HG03565 (cell line): Measurements from ENCODE around the gene STOM.
"Not testable (repeated sequence)": the region's sequence is repeated elsewhere in the genome, so short reads cannot be mapped to it uniquely, and the experiment has no call there.

Source experiments
- ATAC-seq: cut with Tn5 transposase; IDR thresholded peaks from one replicate; pipeline ENCODE4 v1.9.1; 2021; ENCODE audit warnings: mild to moderate bottlenecking, moderate library complexity; ENCODE audit not compliant: unreplicated experiment

The STOM gene

DNA sequence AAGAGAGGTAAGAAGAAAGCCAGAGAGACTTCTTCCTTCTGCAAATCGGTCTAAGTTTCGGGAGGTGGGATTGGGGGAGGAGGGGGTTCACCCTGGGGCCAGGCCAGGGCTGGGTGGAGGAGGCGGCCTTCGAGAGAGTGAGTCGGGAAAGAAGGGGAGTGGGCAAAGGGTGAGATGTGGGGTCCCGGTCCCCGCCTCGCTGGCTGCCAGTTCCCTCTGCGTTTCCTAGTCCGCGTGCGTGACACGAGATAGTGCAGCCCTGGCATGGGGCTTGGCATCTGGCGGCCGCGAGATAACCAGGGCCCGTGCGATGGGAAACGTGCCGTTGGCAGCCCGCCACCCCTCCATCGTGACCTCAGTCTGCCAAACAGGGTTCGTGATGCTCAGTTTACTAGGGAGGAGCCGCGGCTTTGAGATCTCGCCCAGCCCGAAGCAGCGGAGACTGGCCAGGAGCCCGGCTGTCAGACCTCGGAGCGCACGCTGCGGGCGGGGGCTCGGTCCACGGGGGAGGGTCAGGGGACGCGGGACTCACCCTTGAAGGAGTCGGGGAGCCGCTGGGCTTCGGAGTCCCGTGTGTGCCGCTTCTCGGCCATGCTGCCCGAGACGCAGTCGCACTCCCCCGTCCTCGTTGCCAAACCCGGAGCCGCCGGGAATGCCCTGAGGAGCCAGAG, at the start of gene STOM:
Gene STOM, minus strand, starts transcription at position 656 of the 671 bp plus-strand sequence. Its CDS starts 63 bp downstream, at position 593.
- peak; percentile 31 for ATAC-seq

GRCh38 chr9:121411993-121412392, 41.9 kb upstream of the STOM start:
- ATAC-seq, result no peak

DNA sequence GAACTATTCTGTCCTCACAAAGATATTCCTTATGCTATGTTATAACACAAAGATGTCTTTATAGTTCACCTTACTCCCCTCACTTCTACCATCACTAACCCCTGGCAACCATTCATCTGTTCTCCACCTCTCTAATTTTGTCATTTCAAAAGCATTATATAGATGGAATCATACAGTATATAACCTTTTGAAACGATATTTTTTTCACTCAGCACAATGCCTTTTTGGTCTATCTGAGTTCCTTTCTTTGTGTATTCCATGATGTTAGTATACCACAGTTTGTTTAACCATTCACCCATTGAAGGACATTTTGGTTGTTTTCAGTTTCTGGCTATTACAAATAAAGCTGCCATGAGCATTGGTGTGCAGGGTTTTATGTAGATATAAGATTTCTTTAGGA, 35.8 kb upstream of the STOM start:
- no peak for ATAC-seq

GRCh38 chr9:121404906-121405305, 34.9 kb upstream of the STOM start:
- ATAC-seq, result no peak

DNA sequence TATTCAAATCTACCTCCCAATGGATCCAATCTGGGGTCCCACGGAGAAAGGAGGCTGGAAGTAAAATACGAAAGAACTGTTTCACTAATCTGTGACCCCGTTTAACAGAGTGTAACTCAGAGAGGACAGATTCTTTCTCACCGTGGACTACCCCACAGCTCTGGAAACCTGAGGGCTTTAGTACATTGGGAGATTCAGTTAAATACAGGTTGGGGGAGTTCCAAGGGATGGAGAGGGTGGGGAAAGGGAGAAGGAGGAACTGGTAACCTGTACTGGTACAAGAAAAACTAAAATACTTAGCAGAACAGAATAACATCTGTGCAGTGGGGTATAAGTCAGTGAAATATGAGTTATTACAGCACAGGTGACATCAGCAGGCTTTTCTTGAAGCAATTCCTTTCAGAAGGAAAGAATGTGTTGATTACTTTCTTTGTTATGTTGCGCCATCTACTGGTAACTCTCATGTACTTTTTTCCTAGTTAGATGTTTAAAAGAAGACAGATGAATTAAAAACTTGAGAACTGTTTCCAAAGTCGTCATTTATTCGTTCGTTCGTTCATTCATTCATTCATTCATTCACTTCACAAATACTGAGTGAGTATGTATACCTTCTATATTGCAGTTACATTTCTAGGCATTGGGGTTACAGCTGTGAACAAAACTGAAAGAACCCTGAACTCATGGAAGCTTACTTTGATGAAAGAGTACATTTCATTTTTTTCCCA, 30.0 kb upstream of the STOM start:
- no peak for ATAC-seq

DNA sequence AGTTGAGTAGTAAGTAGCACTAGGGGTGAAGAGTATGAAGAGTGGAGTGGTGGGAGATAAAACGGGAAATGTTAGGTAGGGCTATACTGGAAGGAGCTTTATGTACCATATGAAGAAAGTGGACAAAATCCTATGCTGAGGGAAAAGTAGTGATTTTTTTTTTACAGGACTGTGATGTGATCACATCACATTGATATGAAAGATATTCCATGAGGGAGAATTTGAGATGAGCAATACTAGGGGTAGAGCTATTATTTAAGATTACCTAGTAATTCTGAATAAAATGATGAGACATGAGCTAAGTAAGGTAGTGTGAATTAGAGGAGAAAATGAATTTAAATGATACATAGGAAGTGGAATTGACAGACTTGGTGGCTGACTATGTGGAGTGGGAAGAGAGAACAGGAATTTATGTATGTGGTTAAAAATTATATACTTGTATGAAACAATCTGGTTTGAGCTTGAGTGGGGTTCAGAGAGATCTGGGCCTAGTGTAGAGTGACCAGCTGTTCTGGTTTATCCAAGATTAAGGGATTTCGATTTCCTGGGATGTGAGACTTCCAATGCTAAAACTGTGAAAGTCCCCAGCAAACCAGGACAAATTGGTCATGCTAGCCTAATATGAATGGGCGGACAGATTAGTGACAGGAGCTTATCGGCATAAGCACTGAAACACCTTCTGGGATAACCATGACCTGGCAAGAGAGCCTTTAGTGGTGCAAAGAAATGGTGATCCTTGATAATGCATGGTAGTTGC, 29.3 kb upstream of the STOM start:
- no peak for ATAC-seq

DNA sequence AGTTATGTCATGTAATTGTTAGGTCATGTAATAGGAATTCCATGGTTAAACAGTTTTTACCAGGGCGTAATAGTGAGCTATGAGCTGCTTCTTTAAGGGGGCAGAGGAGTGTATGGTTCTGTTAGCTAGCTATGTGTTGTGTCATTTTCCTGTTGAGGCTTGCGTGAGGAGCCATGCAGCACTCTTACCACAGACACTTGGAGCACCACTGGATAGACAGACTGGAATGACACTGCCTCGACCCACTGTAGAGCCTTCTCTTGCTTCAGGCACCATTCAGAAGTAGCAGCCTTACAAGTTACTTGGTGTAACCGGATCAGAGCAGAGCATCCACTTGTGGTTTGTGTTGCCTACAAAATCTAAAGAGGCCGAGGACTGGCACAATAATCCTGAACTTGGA, 28.3 kb upstream of the STOM start:
- ATAC-seq, result no peak

GRCh38 chr9:121397277-121397676, 27.2 kb upstream of the STOM start:
- ATAC-seq, result not testable (repeated sequence)

DNA sequence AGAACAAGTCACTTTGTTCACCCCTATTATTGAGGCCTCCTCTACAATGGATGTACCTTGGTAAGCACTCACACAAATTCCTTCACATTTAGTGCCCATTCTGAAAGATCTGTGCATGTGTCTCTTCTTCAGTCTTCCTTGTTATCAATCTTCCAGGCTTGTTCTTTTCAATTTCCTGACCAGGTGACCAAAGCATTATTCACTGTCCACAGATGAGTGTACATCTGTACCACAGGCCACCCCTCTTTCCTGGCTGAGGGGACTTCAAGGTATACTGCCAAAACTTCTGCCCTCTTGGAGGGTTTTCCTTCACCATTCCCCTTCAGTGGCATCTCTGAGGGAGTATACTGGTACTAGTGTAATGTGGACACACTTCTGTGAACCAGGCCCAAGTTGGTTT, 25.5 kb upstream of the STOM start:
- no peak for ATAC-seq

GRCh38 chr9:121394292-121394691, 24.2 kb upstream of the STOM start:
- ATAC-seq, result no peak

DNA sequence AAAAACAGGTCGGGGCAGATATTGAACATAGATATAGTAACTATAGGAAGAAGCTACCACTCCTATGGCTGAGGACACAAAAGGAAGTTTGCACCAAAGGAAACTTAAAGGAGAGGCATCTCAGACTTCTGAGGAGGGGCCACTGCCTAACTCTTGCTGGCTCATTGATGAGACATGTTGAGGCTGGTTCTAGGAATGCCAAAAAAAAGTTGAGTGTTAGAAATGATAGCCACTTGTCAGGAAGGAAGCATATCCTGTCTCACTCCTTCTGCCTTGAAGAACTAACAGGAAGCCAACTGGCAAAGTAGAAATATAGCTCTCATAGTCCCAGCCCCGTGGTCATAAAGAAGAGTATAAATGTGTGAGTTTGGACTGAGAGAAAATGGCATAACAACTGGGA, 23.3 kb upstream of the STOM start:
- ATAC-seq, result no peak

DNA sequence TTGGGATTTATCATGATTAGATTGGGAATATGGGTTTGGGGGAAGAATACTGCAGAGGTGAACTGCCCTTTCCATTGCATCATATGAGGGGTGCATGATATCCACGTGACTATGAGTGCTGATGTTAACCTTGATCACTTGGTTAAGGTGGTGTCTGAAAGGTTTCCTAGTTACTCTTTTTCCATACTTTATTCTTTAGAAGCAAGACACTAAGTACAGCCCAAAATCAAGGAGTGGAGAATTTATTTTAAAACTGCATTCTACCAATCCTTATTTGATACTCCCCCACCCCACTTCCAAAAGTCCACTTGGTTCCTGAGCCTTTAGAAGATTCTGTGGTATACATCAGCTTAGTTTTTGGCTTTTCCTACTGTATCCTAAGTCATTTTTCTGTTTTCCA, 20.3 kb upstream of the STOM start:
- no peak for ATAC-seq

DNA sequence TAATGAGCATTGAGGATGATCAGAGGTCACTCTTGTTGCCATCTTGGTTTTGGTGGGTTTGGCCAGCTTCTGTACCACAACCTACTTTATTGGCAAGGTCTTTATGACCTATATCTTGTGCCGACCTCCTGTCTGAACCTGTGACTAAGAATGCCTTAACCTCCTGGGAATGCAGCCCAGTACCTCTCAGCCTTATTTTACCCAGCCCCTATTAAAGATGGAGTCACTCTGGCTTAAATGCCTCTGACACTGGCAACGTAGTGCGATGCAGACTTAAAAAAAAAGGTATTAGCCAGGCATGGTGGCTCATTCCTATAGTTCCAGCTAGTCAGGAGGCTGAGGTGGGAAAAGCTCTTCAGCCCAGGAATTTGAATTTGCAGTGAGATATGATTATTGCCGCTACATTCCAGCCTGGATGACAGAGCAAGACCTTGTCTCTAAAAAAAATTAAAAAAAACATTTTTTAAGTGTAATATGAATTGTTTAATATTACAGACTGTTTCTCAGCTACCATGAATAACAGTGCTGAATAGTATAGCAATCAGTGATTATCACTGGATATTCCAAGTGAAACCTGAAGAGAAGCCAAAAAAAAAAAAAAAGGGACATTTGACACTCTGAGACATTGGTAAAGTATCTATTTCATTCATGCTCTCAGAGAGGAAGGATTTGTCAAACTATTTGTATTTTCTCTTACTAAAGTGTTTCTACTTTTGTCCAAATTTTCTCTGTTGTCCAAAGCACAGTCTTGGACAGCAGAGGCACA, 18.3 kb upstream of the STOM start:
- no peak for ATAC-seq

GRCh38 chr9:121386442-121387175, 16.6 kb upstream of the STOM start:
- ATAC-seq, result no peak

DNA sequence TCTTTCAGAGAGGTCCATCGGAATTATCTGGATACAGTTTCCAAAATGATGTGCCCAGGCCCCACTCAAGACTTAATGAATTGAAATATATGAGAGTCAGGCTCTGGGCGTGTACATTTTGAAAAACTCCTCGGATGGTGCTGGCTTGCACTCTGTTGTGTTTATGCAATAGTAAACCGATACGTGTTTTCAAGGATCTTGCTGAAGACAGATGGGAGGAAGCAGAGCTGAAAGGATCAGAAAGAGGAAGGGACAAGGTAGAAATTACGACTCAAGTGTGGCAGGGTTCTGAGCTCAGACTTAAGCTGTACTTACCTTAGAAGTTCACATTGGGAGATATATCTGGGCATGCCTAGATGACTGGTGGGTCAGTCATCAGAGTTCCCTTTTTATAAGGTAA, 13.7 kb upstream of the STOM start:
- no peak for ATAC-seq

DNA sequence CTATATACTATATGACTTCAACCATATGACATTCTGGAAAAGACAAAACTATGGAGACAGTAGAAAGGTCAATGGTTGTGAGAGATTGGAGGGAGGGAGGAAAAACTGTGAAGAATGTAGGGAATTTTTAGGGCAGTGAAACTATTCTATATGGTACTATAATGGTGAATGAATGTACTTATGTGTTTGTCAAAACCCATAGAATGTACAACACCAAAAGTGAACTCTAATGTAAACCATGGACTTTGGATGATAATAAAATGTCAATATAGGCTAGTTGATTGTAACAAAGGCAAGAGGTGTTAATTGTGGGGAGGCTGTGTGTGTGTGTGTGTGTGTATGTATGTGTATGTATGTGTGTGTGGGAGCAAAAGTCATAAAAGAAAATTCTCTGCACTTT, 10.8 kb upstream of the STOM start:
- no peak for ATAC-seq

DNA sequence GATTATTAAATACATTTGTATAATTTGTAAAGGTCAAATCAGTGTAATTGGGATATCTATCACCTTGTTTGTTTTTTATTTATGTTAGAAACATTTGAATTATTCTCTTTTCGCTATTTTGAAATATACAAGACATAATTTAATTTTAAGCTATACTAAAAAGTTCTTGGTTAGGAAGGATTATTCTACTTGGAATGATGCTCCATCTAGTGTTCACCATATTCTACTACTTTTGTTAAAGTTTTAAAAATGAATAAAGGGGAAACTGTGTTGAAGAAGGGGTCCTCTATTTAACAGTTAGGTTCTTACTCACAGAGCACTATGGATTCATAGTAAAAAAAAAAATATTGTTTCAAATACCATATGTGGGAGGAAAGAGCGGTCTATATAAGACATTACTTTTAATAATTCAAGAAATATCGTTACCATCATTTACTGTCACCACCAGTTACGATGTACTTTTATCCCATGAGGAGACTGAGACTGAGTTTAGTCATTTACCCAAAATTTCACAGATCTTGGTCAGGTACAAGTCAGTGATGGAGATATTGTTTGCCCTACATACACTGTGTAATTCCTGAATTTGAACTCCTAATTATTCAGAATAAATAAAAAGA, 6.3 kb upstream of the STOM start:
- ATAC-seq, result no peak

DNA sequence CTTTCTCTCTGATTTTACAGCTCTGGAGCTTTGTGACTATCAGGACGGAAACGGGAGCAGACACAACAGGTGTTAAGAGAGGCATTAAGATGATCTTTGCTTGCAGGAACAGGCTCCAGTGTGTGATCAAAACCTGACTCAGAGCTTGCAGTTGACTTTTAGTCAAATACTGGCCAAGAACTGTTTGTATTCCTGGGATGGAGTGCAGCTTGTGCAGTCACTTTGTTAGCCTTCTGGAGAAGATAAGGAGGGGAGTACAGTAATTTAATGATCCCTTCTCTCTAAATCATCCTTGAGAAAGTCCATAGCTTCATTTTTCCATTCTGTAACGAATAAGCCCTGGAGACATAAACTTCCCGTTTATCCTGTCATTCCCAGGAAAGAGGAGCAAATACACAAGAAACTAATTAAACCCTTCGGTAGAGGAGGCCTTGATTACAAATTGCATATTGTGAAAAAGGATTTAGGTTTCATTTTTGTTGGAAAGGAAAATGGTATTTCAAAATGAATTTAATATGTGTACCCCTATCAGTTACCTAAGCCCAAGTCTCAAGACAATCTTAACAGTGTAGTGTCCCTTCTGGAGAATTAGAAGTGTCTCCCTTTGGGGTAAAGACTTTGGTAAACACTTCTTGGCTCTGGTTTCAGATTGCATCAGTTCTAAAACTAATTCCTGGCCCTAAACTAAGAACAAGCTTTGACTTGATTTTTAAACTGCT, 3.1 kb upstream of the STOM start:
- no peak for ATAC-seq

DNA sequence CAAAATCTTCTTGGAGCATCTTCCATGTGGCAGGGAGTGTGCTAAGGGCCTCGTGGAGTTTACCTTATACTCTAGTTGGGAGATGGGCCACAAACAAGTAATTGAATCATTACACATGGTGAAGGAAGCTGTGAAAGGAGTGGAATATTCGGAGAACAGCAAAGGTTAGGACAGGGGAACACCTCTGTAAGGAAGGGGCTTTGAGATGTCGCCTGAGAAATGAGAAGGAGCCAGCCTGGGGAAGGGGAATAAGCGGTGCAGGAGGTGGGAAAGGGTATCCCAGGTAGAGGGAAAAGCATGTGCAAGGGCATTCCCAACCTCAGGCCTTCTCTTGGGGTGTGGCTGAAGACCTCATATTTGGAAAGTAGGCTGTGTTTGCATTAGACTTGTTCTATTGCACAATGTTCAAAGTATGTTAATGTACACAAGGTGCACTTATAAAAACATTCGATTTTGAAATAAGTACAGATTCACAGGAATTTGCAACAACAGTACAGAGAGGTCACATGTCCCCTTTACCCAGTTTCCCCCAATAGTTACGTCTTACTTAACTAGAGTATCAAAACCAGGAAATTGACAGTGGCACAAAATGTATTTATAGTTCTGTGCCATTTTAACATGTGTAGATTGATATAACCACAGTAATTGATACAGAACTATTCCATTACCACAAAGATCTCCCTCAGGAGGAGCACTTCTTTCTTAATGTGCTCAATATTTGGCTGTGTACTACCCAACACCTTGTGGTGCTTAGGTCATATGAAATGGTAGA, 2.4 kb upstream of the STOM start:
- no peak for ATAC-seq
